Upper lobe of left lung (tissue), 4 donors: ENCODE results near the gene C17orf75.

ENCODE experiments used
- CTCF ChIP-seq, 6 experiments: fragments of 450-650 bp in 4 of 6; fragments of 200-600 bp in 2 of 6; sonication (generic) in 2 of 6; IDR thresholded peaks; one replicate each; pipeline ENCODE4 v1.5.1; 2016 to 2019; ENCODE audit warnings: antibody characterized with exemption in 6 of 6
- POLR2A ChIP-seq, 4 donors: fragments of 450-650 bp; IDR thresholded peaks; one replicate each; pipeline ENCODE4 v1.5.1; 2016 to 2017; ENCODE audit warnings: antibody characterized with exemption in 4 of 4, mild to moderate bottlenecking in 2 of 4
- POLR2AphosphoS5 ChIP-seq, 2 donors: sonication (generic); formaldehyde crosslinking; IDR thresholded peaks; one replicate each; pipeline ENCODE4 v1.5.1; 2017; ENCODE audit warnings: antibody characterized with exemption in 2 of 2

- no peak for TF ChIP-seq POLR2A (IDR thresholded peaks at IDR 0.05)
- TF ChIP-seq CTCF (IDR thresholded peaks at IDR 0.05): no peak
- TF ChIP-seq POLR2AphosphoS5 (IDR thresholded peaks at IDR 0.05): no peak
Observed at GRCh38 chr17:32318071-32318470, 23.9 kb downstream of the C17orf75 start.
